GM21619 (cell line): ENCODE data around the gene SYK.
"Not testable (repeated sequence)": the region's sequence is repeated elsewhere in the genome, so short reads cannot be mapped to it uniquely, and the experiment has no call there.

ENCODE experiments used
- ATAC-seq: cut with Tn5 transposase; IDR thresholded peaks from one replicate; pipeline ENCODE4 v1.9.1; 2021; ENCODE audit not compliant: unreplicated experiment

SYK gene

DNA sequence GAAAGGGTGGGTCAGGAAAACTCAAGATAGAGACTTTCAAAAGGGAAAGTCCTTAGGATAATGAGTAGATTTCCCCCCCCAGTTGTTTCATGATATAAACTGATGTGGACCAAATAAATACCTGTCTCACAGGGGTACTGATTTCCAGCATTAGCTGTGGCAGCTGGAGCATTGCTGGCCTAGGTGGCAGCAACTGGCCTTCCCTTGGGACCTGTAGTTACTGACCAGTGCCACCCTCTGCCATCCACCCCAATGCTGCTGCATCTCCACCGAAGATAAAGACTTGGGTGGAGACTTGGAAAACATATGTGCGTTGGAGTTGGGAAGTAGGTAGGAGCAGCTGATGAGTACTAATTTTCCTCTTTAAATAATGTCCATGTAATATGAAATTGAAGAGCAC is 71.8 kb downstream of the SYK start:
- ATAC-seq: no peak

DNA sequence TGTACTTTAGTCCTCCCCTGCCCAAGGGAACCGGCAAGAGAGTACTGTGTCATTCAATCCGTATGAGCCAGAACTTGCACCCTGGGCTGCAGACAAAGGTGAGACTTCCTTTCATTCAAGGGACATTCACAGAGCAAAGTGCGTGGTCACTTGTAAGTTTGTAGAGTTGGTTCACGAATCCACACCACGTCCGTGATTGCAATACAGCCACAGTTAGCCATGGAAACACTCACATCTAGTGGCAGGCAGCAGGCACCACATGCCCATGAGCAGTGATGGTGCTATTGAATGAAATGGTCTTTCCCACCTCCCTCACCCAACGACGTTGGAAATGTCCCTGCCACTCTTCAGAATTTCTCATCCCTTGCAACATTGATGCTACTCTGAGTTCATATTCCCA is 72.6 kb downstream of the SYK start:
- ATAC-seq: no peak

DNA sequence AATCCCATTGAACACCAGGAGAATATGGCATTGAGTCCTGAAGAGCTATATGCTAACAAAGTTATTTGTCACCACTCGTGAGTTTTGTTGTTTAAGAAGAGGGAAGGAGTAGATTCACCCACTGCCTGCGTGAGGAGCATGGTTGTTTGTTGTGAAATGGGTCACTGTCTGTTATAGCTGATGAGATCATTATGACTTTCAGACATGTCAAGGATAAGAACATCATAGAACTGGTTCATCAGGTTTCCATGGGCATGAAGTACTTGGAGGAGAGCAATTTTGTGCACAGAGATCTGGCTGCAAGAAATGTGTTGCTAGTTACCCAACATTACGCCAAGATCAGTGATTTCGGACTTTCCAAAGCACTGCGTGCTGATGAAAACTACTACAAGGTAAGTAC is 76.9 kb downstream of the SYK start:
- no peak for ATAC-seq

DNA sequence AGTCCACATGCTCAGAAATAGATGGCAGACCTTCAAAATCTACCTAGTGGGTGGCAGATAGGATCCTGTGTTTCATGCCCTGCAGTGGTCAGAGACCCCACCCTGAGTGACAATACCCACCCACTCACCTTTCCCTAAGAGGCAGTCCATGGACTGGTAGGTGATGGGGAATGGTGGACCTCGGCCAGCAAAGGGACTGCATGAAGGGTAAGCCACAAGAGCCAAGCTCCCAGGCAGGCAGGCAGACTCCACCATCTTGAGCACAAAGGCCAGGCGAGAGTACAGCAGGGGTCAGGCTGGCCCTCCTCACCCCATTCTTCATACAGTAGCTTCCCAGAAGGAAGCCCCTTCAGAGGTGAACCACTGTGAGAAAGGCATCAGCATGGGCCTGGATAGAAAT is 78.4 kb downstream of the SYK start:
- no peak for ATAC-seq

DNA sequence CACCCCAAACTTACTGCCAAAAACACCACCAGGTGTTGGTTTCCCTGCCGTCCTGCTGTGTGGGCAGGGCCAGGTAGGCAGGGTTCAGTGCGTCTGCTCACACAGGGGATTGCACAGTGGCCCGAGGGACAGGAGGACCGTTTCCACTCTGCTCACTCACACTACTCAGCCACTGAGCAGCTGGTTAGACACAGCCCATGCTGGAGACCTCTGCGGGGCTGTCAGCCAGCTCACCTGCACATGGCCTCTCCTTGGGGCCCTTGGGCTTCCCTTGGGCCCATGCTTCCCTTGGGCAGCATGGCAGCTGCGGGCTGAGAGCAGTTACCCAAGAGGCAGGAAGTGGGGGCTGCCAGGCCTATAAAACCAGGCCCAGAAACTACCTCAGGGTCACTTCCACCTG is 79.0 kb downstream of the SYK start:
- no peak for ATAC-seq

DNA sequence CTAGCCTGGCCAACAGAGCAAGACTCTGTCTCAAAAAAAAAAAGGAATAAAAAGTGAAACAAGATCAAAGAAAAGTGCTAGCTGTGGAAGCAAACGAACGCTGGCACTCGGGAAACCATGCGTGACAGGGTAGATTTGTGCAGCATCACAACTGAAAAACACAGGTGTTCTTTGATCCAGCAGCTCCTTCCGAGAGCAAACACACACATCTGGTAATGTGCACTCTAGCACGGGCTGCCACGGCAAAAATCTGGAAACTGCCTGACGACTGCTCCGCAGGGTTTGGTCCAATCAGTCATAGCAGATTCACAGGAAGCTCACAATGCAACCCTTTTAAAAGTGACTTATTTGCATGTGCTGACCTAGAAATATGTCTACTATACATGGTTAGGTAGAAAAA is 80.0 kb downstream of the SYK start:
- ATAC-seq: peak; percentile 81

DNA sequence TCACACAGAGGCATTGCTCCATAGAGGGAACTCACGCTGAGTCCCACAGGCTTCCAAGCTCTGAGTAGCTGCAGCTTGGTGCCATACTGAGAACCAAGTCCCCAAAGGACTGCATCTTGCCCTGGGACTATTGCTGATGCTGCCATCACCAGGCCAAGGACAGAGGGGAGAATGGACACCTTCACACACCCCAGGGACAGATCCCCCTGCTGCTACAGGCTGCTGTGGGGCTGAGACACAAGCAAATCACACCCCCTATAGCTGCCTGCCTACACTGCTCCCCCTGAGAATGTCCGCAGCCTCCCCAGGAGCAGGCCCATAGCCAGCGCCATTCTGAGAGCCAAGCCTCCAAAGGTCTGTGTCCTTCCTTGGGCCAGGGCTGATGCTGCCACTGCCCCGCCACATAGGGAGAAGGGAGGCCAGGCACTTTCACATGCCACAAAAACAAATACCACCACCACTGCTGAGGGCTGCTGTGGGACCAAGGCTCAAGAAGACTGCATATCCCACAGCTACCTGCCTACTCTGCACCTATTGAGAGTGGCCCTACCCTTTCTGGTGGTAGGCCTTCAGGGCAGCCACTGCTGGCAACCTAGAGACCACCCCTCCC is 81.5 kb downstream of the SYK start:
- ATAC-seq: no peak

DNA sequence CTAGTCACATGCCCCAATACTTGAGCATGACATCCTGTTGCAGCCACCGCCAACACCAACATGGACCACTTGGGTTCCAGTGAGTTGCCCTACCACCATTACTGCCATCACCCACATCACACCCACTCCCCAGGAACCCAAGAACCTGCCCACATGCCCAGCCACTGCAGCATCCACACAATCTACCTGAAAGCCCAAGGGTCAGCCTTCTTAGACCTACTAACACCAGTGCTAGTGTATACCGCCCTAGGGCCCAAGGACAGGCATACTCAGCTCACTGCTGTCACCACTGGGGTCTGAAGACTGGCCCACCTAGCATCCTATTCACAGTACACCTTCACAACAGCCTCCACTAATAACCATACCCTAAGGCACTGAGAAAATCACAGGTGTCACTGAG is 82.0 kb downstream of the SYK start:
- no peak for ATAC-seq

DNA sequence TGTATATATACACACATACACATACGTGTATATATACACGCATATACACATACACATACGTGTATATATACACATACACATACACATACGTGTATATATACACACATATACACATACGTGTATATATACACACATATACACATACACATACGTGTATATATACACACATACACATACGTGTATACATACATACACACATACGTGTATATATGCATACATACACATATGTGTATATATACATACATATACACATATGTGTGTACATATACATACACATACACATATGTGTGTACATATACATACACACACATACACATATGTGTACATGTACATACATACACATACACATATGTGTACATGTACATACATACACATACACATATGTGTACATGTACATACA is 82.6 kb downstream of the SYK start:
- no peak for ATAC-seq

DNA sequence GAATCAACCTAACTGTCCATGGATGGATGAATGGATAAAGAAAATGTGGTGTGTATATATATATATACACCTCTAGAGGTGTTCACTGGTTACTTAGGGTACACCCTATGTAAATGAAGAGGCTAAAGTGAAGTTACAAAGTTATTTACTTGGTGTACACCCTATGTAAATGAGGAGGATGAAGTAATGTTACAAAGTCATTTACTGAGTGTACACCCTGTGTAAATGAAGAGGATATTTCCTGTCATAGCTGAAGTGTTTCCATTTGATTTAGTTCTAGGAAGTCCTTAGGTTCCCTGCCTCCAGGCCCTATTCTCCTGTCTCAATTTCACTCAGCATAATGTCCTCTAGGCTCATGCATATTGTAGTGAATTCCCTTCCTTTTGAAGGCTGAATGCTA is 85.2 kb downstream of the SYK start:
- ATAC-seq: not testable (repeated sequence)

DNA sequence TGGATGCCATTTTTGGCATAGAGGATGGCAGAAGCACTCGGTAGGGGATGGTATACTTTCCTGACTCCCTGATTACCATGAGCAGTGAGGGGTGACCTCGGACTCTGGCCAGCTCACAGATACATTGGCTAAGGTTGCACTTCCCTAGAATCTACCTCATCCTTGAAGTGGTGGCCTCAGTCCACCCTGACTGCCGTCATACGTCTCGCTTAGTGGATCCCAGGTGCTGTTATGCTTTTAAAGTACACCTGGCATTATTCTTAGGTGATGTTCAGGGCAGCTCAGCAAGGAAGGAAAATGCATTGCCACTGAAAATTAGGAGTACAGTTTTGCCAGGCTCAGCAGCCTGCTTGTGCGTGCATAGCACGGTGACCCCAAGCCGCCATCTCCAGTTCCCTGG is 87.3 kb downstream of the SYK start:
- no peak for ATAC-seq

DNA sequence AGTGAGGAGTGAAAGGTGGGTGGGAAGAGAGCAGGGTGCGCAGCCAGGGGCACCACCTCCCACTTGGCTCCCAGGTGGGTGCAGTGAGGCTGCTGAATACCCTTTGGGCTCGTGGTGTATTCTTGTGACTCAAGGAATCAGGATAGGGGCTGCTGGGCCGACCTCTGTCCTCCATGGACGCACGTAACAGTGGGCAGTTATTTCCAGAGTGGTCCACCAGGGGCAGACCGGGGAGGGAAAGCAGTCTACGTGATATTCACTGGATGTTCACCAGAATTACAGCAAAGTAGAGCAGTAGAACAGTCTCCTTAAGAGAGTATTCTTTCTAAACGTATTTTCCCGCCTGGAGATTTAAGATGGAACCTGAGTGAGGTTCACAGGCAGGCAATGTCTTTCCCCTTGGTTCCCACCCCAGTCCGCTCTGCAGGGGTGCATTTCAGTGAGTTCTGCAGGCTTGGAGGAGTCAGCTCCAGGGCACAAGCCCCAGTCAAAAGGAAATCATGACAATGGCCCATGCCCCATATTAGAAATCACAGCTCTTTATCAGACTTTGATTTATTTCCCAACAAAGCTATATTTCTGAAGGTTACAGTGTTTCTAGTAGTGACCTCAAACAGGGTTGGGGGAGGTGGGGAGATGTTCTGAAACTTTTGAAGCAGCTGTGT is 88.7 kb downstream of the SYK start:
- no peak for ATAC-seq

DNA sequence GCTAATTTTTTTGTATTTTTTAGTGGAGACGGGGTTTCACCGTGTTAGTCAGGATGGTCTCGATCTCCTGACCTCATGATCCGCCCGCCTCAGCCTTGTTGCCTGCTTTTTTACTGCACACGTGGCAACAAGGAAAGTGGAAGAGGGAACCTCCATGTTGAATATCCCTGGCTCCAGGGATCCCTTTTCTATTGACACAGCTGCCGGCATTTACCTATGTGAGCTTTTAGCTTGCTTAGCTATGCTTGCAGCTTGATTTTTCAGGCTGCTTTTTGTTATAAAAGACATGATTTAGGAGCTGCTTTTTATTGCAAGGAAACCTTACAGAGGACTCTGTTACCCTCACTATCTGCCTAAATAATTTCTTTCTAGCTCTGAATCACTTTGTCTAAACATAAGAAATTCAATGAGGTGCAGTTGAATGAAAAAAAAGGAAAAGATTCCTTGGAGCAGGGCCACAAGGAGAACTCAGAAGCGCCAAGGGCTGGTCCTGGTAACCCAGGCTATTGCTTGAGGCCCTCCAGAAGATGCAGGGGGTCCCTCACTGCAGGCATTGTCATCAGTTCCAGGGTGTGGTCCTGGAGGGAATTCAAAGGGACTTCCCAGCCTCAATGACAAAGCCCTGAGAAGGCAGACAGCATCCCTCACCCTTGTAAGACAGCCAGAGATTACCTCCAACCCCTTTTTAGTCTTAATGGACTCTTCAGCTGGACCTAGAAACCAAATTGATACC is 89.9 kb downstream of the SYK start:
- ATAC-seq: no peak

DNA sequence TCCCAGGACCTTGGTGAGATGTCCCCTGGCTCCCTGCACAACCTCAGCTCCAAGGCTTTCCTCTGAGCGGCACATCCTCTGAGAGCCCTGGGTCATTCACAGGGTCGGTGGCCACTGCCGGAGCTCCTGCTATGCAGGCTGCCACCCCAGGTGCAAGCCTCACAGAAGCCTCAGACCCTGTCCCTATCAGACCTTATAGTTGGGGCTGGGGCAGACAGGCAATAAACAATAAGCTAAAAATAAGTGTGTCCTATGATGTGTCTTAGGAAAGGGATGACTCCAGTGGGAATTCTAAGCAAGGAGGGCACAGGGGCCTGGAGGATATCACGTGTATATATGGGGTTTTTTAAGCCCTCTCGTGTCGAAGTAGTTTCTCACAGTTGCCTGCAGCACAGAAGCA is 91.3 kb downstream of the SYK start:
- ATAC-seq: no peak

DNA sequence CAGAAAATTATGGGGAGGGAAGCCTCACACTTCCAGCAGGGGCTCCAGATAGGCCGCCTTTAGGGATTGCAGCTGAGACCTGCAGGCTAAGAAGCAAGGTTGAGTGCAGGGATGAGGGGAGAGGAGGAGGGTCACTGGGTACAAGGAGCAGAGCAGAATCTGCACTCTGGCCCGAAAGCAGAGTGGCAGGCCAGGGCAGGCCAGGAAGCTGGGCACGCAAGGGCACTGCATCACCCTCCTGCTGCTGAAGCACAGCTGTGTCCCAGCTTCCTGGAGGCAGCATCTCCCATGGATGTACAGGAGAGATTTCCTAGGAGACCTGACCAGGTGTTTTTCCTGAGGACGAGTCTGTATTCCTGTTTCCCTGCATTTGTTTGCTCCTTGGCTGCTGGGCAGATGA is 92.1 kb downstream of the SYK start:
- no peak for ATAC-seq

DNA sequence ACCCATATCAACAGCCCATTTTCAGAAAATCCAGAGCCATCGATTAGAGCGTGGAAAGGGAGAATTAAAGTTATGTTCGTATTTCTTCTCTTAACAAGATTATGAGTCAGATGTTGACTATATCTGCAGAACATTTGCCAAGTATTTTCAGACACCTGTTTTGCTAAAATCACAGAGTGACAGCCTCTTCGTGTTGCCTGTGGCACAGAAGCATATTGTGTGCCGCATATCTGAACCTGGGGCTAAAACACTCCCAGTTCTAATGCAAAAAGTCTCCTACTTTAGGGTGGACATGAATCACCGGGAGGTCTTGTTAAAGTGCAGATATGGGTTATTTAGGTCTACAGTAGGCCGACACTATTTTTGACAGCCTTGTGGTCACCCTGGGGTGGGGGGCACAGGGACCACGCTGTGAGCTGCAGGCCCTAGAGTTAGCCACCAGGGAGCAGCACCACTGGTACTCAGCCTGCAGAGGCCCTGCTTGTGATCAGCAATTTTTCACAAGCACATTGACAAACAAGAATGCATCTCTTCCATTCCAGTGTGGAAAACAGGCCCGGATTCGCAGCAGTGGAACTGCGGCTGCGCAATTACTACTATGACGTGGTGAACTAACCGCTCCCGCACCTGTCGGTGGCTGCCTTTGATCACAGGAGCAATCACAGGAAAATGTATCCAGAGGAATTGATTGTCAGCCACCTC is 93.5 kb downstream of the SYK start:
- no peak for ATAC-seq

DNA sequence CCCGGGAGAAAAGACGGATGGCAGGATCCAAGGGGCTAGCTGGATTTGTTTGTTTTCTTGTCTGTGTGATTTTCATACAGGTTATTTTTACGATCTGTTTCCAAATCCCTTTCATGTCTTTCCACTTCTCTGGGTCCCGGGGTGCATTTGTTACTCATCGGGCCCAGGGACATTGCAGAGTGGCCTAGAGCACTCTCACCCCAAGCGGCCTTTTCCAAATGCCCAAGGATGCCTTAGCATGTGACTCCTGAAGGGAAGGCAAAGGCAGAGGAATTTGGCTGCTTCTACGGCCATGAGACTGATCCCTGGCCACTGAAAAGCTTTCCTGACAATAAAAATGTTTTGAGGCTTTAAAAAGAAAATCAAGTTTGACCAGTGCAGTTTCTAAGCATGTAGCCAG is 94.2 kb downstream of the SYK start:
- ATAC-seq: no peak

DNA sequence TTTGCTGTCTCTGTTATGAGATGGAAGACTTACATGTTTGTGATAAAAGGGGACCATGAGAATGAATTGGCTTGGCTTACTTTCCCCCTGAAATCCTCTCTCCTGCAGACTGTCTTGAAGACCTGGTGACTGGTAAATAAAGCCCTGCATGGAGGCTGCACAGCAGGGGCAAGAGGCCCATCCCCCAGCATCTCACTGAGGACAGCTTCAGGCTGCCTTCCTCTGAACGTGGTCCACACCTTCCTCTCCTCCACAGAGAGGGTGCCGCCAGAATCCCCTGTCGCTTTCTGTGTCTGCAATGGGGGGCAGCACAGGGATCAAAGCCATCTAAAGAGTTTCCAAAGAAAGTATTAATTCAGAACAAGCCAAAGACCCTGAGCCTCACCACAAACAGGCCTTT is 94.6 kb downstream of the SYK start:
- ATAC-seq: no peak

DNA sequence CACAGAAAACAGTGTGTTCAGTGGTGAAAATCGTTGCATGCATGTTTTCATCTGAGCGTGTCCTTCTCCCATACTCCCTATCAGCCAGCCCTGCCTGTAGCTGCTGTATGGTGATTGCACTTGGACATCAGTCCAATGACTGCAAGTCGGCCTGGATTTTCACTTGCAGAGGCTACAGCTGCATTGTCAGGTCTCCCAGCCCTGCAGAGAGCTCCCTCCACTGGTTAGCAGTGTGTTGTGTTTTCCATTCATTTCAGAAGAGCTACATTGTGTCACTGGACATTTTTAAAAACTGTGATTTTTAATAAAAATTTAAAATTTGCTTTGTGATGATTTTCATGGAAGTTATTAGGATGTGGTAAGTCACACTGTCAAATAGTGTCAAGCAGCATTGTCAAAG is 96.6 kb downstream of the SYK start:
- ATAC-seq: no peak

DNA sequence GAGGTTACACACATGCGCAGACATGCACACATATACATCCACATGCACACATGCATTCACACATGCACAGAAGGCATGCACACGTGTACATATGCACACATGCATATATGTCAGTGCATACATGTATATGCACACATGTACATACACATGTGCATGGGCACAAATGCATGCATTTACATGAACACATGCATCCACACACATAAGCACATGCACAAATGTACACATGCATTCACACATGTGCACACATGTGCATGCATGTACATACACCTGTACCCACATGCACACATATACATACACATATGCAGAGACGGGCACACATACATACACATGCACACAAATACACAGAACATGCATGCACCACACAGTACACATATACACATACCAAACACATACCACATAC is 97.7 kb downstream of the SYK start:
- ATAC-seq: no peak

DNA sequence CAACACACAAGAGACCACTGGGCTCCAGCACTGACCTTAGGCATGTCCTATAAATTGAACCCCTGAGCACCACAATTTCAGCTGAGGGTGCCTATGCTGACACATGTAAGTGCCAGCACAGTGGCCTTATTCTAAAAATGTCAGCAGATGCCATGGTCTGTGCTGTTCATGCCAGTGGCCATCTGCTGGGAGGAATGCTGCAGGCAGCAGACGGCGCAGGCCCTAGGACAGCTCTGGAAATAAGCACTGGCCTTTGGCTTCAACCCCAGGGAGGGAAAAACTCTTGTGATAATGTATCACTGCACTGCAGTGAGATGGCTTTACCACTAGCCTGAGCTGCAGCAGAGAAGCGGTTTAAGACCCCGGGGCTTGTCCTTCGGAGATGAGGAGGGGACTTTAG is 98.5 kb downstream of the SYK start:
- no peak for ATAC-seq

DNA sequence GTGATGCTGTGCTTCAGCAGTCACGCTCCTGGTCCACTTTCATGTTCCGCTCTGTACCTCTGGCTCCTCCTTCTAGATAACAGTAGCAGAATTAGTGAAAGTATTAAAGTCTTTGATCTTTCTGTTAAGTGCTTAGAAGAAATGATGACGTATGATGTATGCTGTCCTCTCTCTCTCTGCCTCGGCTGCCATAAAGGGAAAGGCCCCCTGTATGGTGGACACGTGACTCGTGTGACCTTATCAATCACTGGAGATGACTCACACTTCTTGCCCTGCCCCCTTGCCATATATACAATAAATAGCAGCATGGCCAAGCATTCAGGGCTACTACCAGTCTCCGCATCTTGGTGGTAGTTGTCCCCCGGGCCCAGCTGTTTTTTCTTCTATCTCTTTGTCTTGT is 100.3 kb downstream of the SYK start:
- ATAC-seq: no peak
